ENCODE measurements around the gene MSH5. TPM values are rescaled to one million over a fixed set of nuclear protein-coding genes. Genes with fewer than 3 reads are reported as not detected.

MSH5 gene
- total and polyA plus RNA-seq, 9 of the 15 experiments (the other 6 are each of a cell fraction or from before 2014, with no cell fraction given), result 12.5 to 104 (median 46.6) TPM

DNA sequence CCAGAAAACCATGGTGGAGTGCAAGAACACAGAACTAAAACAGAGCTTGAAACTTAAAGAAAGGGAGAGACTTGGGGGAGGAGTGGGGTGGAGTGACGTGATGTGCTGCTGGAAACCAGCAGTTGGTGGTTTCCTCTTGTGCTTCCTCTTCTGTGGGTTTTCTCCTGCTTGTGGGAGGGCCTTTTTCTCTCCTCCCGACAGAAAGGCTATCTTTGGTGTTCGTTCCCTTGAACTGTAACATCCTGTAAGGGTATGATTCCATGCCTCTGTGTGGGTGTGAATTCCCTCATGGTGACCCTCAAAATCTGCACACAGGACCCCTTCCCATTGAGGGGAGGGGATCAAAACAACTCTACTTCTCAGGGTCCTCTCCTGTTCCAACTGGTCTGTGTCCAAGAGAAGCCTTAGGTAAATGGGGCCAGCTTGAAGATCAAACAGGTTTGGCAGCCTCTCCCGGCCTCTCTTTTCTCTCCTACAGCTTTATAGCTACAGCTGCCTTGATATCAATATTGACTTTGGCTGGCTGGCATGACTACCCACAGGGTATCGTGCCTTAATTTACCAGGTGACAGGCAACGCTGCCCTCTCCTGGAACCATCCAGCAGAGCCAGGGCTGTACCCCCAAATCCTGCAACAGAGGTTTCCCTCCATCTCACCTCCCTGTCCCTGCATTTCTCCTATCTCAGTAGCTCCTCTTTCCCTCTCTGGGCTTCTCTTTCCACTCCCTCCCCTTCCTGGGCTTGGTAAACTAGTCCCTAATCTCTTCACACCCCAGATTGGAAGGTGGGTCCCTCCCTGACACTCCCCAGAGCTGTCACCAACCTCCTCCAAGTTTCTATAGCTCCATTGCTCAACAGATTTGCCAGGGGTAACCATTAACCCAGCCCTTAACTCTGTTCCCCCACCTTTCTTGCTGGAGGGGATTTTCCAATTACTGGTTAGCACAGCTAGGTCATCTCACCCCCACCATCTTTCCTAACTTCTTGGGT is 1.5 kb upstream of the MSH5 start (continued):
- TF ChIP-seq, protein P1, sequence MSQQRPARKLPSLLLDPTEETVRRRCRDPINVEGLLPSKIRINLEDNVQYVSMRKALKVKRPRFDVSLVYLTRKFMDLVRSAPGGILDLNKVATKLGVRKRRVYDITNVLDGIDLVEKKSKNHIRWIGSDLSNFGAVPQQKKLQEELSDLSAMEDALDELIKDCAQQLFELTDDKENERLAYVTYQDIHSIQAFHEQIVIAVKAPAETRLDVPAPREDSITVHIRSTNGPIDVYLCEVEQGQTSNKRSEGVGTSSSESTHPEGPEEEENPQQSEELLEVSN (IDR thresholded peaks at IDR 0.05; ENCODE audit: borderline replicate concordance in 1 of 2, extremely low read depth in 1 of 2, insufficient read depth in 1 of 2, insufficient read length in 1 of 2, low read depth in 1 of 2, low read length in 1 of 2, poor library complexity in 1 of 2, severe bottlenecking in 1 of 2), result peak; percentile 47 to 58
- no peak for TF ChIP-seq ETS2 (tag; IDR thresholded peaks at IDR 0.05; ENCODE audit: borderline replicate concordance, poor library complexity, severe bottlenecking)
- peak; percentile 73 for TF ChIP-seq KLF13 (tag; IDR thresholded peaks at IDR 0.05; ENCODE audit: borderline replicate concordance, low read depth)
- TF ChIP-seq XRCC4 (IDR thresholded peaks at IDR 0.05; ENCODE audit: extremely low read depth, insufficient read depth, insufficient read length), result no peak
- TF ChIP-seq GABPB1 (CRISPR knock-in tag; IDR thresholded peaks at IDR 0.05), result no peak
- TF ChIP-seq, protein P2, sequence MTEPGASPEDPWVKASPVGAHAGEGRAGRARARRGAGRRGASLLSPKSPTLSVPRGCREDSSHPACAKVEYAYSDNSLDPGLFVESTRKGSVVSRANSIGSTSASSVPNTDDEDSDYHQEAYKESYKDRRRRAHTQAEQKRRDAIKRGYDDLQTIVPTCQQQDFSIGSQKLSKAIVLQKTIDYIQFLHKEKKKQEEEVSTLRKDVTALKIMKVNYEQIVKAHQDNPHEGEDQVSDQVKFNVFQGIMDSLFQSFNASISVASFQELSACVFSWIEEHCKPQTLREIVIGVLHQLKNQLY (CRISPR knock-in tag; conservative IDR thresholded peaks at IDR 0.05), result no peak
- 0 out of 2 replicates have a peak, but pooled peaks have one; percentile 27 for TF ChIP-seq ZNF41 (CRISPR knock-in tag; conservative IDR thresholded peaks at IDR 0.05)
- no peak for TF ChIP-seq TAF1 (IDR thresholded peaks at IDR 0.05; ENCODE audit: control insufficient read depth, extremely low read depth, insufficient read depth, low read length, severe bottlenecking)
- no peak for TF ChIP-seq MCM2 (IDR thresholded peaks at IDR 0.05; ENCODE audit: low read depth)
- TF ChIP-seq ZNF778 (CRISPR knock-in tag; IDR thresholded peaks at IDR 0.05), result no peak
- no peak for TF ChIP-seq SLC30A9 (CRISPR knock-in tag; IDR thresholded peaks at IDR 0.05)
- peak; percentile 39; the same call in 1 of the 2 replicates for TF ChIP-seq ERF (CRISPR knock-in tag; IDR thresholded peaks at IDR 0.05)
- no peak for TF ChIP-seq KDM4B (IDR thresholded peaks at IDR 0.05; ENCODE audit: borderline replicate concordance in 2 of 2, low read depth in 1 of 2)
- peak; percentile 4 for TF ChIP-seq TAF7 (tag; IDR thresholded peaks at IDR 0.05)
- peak; percentile 94 for TF ChIP-seq PHB (CRISPR knock-in tag; IDR thresholded peaks at IDR 0.05)
- TF ChIP-seq, protein P3, sequence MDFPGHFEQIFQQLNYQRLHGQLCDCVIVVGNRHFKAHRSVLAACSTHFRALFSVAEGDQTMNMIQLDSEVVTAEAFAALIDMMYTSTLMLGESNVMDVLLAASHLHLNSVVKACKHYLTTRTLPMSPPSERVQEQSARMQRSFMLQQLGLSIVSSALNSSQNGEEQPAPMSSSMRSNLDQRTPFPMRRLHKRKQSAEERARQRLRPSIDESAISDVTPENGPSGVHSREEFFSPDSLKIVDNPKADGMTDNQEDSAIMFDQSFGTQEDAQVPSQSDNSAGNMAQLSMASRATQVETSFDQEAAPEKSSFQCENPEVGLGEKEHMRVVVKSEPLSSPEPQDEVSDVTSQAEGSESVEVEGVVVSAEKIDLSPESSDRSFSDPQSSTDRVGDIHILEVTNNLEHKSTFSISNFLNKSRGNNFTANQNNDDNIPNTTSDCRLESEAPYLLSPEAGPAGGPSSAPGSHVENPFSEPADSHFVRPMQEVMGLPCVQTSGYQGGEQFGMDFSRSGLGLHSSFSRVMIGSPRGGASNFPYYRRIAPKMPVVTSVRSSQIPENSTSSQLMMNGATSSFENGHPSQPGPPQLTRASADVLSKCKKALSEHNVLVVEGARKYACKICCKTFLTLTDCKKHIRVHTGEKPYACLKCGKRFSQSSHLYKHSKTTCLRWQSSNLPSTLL (IDR thresholded peaks at IDR 0.05), result no peak; the same call in 1 of the 2 replicates
- TF ChIP-seq NFIC (IDR thresholded peaks at IDR 0.05), result no peak
- TF ChIP-seq RFX7 (CRISPR knock-in tag; IDR thresholded peaks at IDR 0.05), result 0 out of 2 replicates have a peak, but pooled peaks have one; percentile 9
- peak; percentile 69; the same call in 1 of the 2 replicates for TF ChIP-seq MYC (IDR thresholded peaks at IDR 0.05; ENCODE audit: low read depth, low read length)
- TF ChIP-seq MYC (CRISPR knock-in tag; IDR thresholded peaks at IDR 0.05; ENCODE audit: borderline replicate concordance, low read depth), result peak; percentile 60
- TF ChIP-seq ZNF232 (CRISPR knock-in tag; IDR thresholded peaks at IDR 0.05), result no peak; the same call in 1 of the 2 replicates
- TF ChIP-seq HDAC2 (IDR thresholded peaks at IDR 0.05), result peak; percentile 84
